Heart right ventricle (tissue), 16 donors: Measurements from ENCODE around the gene BCL2. TPM values are rescaled to one million over a fixed set of nuclear protein-coding genes. Genes with fewer than 3 reads are reported as not detected.

Source experiments
- ATAC-seq, 8 donors: fragments of 200-7000 bp; cut with Tn5 transposase; one replicate each; pipeline ENCODE4 v1.9.1; 2020; ENCODE audit warnings: mild to moderate bottlenecking in 8 of 8, moderate library complexity in 8 of 8, moderate number of reproducible peaks in 1 of 8
- DNase-seq, 2 donors: peaks; one replicate each; pipeline ENCODE4 v3.0.0-alpha.2; 2020
- H3K27ac ChIP-seq, 10 donors: fragments of 200-600 bp; sonication (generic) in 2 of 10; one replicate each; pipeline versions ENCODE4 v1.5.0 to v1.8.0; 2020 to 2022; ENCODE audit warnings: mild to moderate bottlenecking in 3 of 10
- H3K27me3 ChIP-seq, 7 donors: fragments of 200-600 bp; one replicate each; pipeline ENCODE4 v1.8.0; 2021 to 2022; ENCODE audit warnings: mild to moderate bottlenecking in 2 of 7
- H3K36me3 ChIP-seq, 9 donors: fragments of 200-600 bp; sonication (generic) in 1 of 9; one replicate each; pipeline versions ENCODE4 v1.5.0 to v1.8.0; 2020 to 2022; ENCODE audit warnings: mild to moderate bottlenecking in 2 of 9
- H3K4me1 ChIP-seq, 9 donors: fragments of 200-600 bp; sonication (generic) in 1 of 9; one replicate each; pipeline versions ENCODE4 v1.5.0 to v1.8.0; 2020 to 2022; ENCODE audit warnings: mild to moderate bottlenecking in 4 of 9
- H3K4me3 ChIP-seq, 10 donors: fragments of 200-600 bp; sonication (generic) in 2 of 10; one replicate each; pipeline versions ENCODE4 v1.5.0 to v1.8.0; 2020 to 2022; ENCODE audit warnings: mild to moderate bottlenecking in 7 of 10, moderate library complexity in 2 of 10
- H3K9me3 ChIP-seq, 11 donors: fragments of 200-600 bp in 10 of 11; sonication (generic) in 2 of 11; one replicate each; pipeline versions ENCODE4 v1.5.0 to v1.8.0; 2013 to 2022; ENCODE audit warnings: mild to moderate bottlenecking in 2 of 11, control low read depth in 1 of 11, moderate library complexity in 1 of 11
- CTCF ChIP-seq, 9 donors: fragments of 200-600 bp; sonication (generic) in 2 of 9; IDR thresholded peaks; one replicate each; pipeline versions ENCODE4 v1.5.0 to v1.8.0; 2021 to 2022; ENCODE audit warnings: antibody characterized with exemption in 9 of 9, mild to moderate bottlenecking in 5 of 9, moderate library complexity in 1 of 9
- WGBS, 2 donors: extraction: QIAGEN DNeasy Blood & Tissue Kit; methylation state at CpG; one replicate each; pipeline ENCODE4 v1.1.7; 2013; ENCODE audit warnings: inconsistent platforms in 1 of 2; 5-methylcytosine and 5-hydroxymethylcytosine counted together
- intact Hi-C, 10 donors: fragments of 100-400 bp; cut with DNase I; formaldehyde crosslinking; loops; one replicate each; pipeline versions ENCODE4 v1.11.1 to v1.14.2; 2022
- polyA plus RNA-seq, 2 donors: library from polyadenylated mRNA; stranded (reverse); fragments of 200-250 nt; gene quantifications; one replicate each; pipeline ENCODE4 v1.2.3, GENCODE V29; 2013
- total RNA-seq, 10 donors: library from RNA; stranded (reverse); fragmentation: NEBNext Ultra II Directional in 3 of 10; extraction: Animal tissue kit (Norgen Biotek cat#: 25700) in 3 of 10; gene quantifications; one replicate each; pipeline versions ENCODE4 v1.2.1 to v1.2.4, GENCODE V29; 2021 to 2023
- donor health status: Arrhythmogenic right ventricular cardiomyopathy.
- donor health status: ischemic (EF 13 %, LVEDD 7.1; RV severe dilation, severe dysfunction).
- donor health status: healthy with polysubstance abuse.
- donor health status: DM: no; HTN: yes; CAD: no.
- donor health status: DM: no; HTN: no; CAD: no.
- donor health status: ischemic (EF 25% LVEDD 6.9; RV normal size, moderate dysfunction).
- donor health status: ischemic (EF 25% LVEDD 5.7; RV mildly dilated, moderate dysfunction).
- donor health status: healthy.
- donor health status: DM: yes; HTN: yes; CAD: no.
- donor health status: Ischemic cardiomyopathy.
- donor health status: ischemic (EF 35%, LVEDD 5.7; RV mildly dilated, moderate dysfunction).
- donor health status: nonischemic (EF 11% LVEDD 7.7; RV severe dilation, severe dysfunction).
- donor health status: DM: yes; HTN: yes; CAD: no.
- donor health status: PGD.
- donor health status: ischemic (EF 29% LVEDD 5.4; RV normal size, mild dysfunction).
- donor health status: nonischemic (EF 23%, LVEDD 6.1; RV moderate dilation, normal function).

Gene BCL2
- total and polyA plus RNA-seq, 12 donors, result 1.5 to 23.1 (median 9.6) TPM

- H3K9me3 ChIP-seq, result no peaks in the 10 kb centered on the region
- intact Hi-C loops, result no loop called here
- DNase-seq (no peak), ATAC-seq (no peak)
- peaks cover 0 to 34% (median 12%) of the 10 kb centered on the region in 9 donors for H3K4me1 ChIP-seq
- H3K27ac ChIP-seq, result no peak overlapping the region
- H3K4me3 ChIP-seq, result no peak overlapping the region
- WGBS, 2 donors, result 98 to 99% methylated on average over 4 of the region's 4 CpGs
- H3K27me3 ChIP-seq, result no peaks in the 10 kb centered on the region
- no peaks in the 10 kb centered on the region for H3K36me3 ChIP-seq
- TF ChIP-seq CTCF (IDR thresholded peaks at IDR 0.05), result no peak
Observed at GRCh38 chr18:63271148-63271547, 48.4 kb downstream of the BCL2 start.

- WGBS, 2 donors, result 89 to 90% methylated on average over 8 of the region's 8 CpGs
- H3K27ac ChIP-seq, result no peak overlapping the region
- H3K9me3 ChIP-seq, result no peaks in the 10 kb centered on the region
- DNase-seq (no peak), ATAC-seq (no peak)
- peaks cover 0 to 34% (median 16%) of the 10 kb centered on the region in 9 donors for H3K4me1 ChIP-seq
- no peak for TF ChIP-seq CTCF (IDR thresholded peaks at IDR 0.05)
- no peaks in the 10 kb centered on the region for H3K36me3 ChIP-seq
- H3K4me3 ChIP-seq, result no peak overlapping the region
- intact Hi-C loops, result loop anchor here in 3 of 10 donors (5.0 to 10.0 kb wide), 5 partner anchors 47 to 243 kb away; partner anchors contain the start of gene BCL2 (in 1 of the 3)
- no peaks in the 10 kb centered on the region for H3K27me3 ChIP-seq
Observed at GRCh38 chr18:63267975-63268721, 51.4 kb downstream of the BCL2 start.

GRCh38 chr18:63266888-63267790 is 52.4 kb downstream of the BCL2 start:
- Histone ChIP-seq H3K4me3 (no peak overlapping the region), H3K4me1 (peaks cover 0 to 33% (median 17%) of the 10 kb centered on the region in 9 donors), H3K36me3 (no peaks in the 10 kb centered on the region), H3K27ac (no peak overlapping the region), H3K27me3 (no peaks in the 10 kb centered on the region), H3K9me3 (no peaks in the 10 kb centered on the region)
- ATAC-seq, result no peak
- intact Hi-C loops, result loop anchor here in 3 of 10 donors (5.0 to 10.0 kb wide), 5 partner anchors 48 to 242 kb away; partner anchors contain the start of gene BCL2 (in 1 of the 3)
- 78 to 86% methylated on average over 8 of the region's 8 CpGs for WGBS, 2 donors
- no peak for TF ChIP-seq CTCF (IDR thresholded peaks at IDR 0.05)
- no peak for DNase-seq

GRCh38 chr18:63265326-63265725 is 54.2 kb downstream of the BCL2 start:
- intact Hi-C loops, result loop anchor here in 3 of 10 donors (5.0 to 10.0 kb wide), 5 partner anchors 49 to 241 kb away; partner anchors contain the start of gene BCL2 (in 1 of the 3)
- H3K4me1 ChIP-seq, result peaks cover 0 to 27% (median 23%) of the 10 kb centered on the region in 9 donors
- no peak for ATAC-seq
- no peak for TF ChIP-seq CTCF (IDR thresholded peaks at IDR 0.05)
- no peaks in the 10 kb centered on the region for H3K27me3 ChIP-seq
- H3K36me3 ChIP-seq, result no peaks in the 10 kb centered on the region
- no peaks in the 10 kb centered on the region for H3K9me3 ChIP-seq
- WGBS, 2 donors, result 87 to 92% methylated on average over 3 of the region's 3 CpGs
- H3K4me3 ChIP-seq, result no peak overlapping the region
- DNase-seq, result no peak
- H3K27ac ChIP-seq, result no peak overlapping the region
